Uterus (tissue), 4 donors: ENCODE data around the gene S100A8. TPM values are rescaled to one million over a fixed set of nuclear protein-coding genes. Genes with fewer than 3 reads are reported as not detected.

Experiments used
- DNase-seq, 2 donors: peaks; one replicate each; pipeline ENCODE4 v3.0.0-alpha.2; 2019 to 2020
- H3K27ac ChIP-seq, 2 donors: fragments of 200-600 bp; sonication (generic); 1 replicate in 1 of 2; 2 replicates in 1 of 2; pipeline ENCODE4 v1.5.1; 2016 to 2018
- H3K27me3 ChIP-seq, 2 donors: fragments of 200-600 bp; sonication (generic); one replicate each; pipeline ENCODE4 v1.5.1; 2018 to 2019; ENCODE audit warnings: control low read depth in 1 of 2
- H3K36me3 ChIP-seq, 2 donors: fragments of 200-600 bp; sonication (generic); one replicate each; pipeline ENCODE4 v1.5.1; 2019; ENCODE audit warnings: control low read depth in 1 of 2
- H3K4me1 ChIP-seq, 2 donors: fragments of 200-600 bp; sonication (generic); one replicate each; pipeline ENCODE4 v1.5.1; 2018 to 2019; ENCODE audit warnings: control low read depth in 1 of 2
- H3K4me3 ChIP-seq, 2 donors: fragments of 200-600 bp; sonication (generic); 1 replicate in 1 of 2; 2 replicates in 1 of 2; pipeline ENCODE4 v1.5.1; 2018 to 2019; ENCODE audit warnings: mild to moderate bottlenecking in 1 of 2
- H3K9me3 ChIP-seq, 2 donors: fragments of 200-600 bp; sonication (generic); one replicate each; pipeline ENCODE4 v1.5.1; 2019; ENCODE audit warnings: control low read depth in 1 of 2
- POLR2A ChIP-seq, 2 donors: fragments of 450-650 bp; IDR thresholded peaks; one replicate each; pipeline ENCODE4 v1.6.1; 2016; ENCODE audit warnings: antibody characterized with exemption in 2 of 2, mild to moderate bottlenecking in 1 of 2, moderate library complexity in 1 of 2
- intact Hi-C: fragments of 100-400 bp; cut with DNase I; formaldehyde crosslinking; loops from one replicate; pipeline ENCODE4 v1.15.1; 2023; ENCODE audit warnings: low total_unique reads
- total RNA-seq, 4 donors: library from RNA; depleted of rRNA in 3 of 4; stranded (reverse); fragments of >200 nt in 3 of 4; gene quantifications; one replicate each; pipeline versions ENCODE4 v1.1.0 to v1.2.4, GENCODE V29; 2014 to 2023
- TF ChIP-seq, protein P1 (sequence below), 4 experiments: fragments of 200-600 bp in 2 of 4; fragments of 450-650 bp in 2 of 4; sonication (generic) in 2 of 4; IDR thresholded peaks; one replicate each; pipeline ENCODE4 v1.5.1; 2016 to 2019; ENCODE audit warnings: antibody characterized with exemption in 4 of 4, mild to moderate bottlenecking in 2 of 4, moderate library complexity in 1 of 4
- donor health status: DM: yes; HTN: yes; CAD: no.

The S100A8 gene
- total RNA-seq, 4 donors from 2014 or later, result 5.4 to 25.2 (median 24.7) TPM; not detected in 1

DNA sequence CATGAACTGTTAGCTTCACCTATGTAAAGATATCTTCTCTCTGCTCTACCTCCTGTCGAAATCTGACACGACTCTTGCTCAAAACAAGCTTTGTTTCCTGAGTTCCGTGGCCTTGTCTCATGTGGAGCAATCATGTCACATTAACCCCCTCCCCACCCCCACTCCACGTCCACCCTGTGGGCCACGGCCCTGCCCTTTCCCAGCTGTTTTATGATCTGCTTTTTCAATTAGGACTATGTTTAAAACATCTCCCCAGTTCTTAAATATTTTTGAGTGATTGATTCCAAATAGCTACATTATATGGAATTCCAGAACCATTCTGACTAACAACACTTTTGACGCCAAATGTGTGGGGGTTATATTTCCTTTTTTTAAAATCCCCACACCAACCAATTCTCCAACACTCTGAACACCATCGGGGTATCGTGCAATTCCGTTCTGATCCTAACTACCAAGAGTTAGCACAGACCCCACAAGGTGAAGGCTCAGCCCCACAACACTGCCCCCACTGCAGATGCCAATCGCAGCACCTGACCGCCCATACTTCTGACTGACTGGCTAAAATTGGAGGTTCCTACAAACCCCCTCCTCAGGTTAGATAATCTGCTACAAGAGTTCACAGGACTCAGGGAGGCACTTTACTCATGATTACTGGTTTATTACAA is 12.7 kb upstream of the S100A8 start:
- H3K36me3 ChIP-seq, result no peaks in the 10 kb centered on the region
- no peak overlapping the region for H3K4me3 ChIP-seq
- no peaks in the 10 kb centered on the region for H3K27me3 ChIP-seq
- no peak for DNase-seq
- intact Hi-C loops, result no loop called here
- TF ChIP-seq, protein P1, sequence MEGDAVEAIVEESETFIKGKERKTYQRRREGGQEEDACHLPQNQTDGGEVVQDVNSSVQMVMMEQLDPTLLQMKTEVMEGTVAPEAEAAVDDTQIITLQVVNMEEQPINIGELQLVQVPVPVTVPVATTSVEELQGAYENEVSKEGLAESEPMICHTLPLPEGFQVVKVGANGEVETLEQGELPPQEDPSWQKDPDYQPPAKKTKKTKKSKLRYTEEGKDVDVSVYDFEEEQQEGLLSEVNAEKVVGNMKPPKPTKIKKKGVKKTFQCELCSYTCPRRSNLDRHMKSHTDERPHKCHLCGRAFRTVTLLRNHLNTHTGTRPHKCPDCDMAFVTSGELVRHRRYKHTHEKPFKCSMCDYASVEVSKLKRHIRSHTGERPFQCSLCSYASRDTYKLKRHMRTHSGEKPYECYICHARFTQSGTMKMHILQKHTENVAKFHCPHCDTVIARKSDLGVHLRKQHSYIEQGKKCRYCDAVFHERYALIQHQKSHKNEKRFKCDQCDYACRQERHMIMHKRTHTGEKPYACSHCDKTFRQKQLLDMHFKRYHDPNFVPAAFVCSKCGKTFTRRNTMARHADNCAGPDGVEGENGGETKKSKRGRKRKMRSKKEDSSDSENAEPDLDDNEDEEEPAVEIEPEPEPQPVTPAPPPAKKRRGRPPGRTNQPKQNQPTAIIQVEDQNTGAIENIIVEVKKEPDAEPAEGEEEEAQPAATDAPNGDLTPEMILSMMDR (IDR thresholded peaks at IDR 0.05), result no peak
- no peak for TF ChIP-seq POLR2A (IDR thresholded peaks at IDR 0.05)
- no peaks in the 10 kb centered on the region for H3K4me1 ChIP-seq
- H3K27ac ChIP-seq, result no peak overlapping the region
- H3K9me3 ChIP-seq, result no peaks in the 10 kb centered on the region

DNA sequence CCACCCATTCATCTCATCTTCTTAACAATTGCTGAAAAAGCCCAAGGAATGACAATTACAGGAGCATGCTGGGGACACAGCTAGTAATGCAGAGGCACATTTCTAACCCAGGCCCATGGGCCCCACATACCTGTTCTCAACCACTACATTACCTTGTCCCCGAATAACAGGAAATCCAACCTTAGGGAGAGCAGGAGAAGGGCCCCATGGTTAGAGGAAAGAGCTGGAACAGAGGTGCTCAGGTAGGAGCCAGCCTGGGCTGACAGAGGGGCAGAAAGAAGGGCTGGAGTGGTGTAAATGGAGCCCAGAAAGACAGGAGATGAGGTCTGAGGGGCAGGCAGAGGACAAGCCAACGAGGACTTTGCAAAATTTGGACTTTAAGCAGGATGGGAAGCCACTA is 11.4 kb upstream of the S100A8 start:
- TF ChIP-seq POLR2A (IDR thresholded peaks at IDR 0.05), result no peak
- Histone ChIP-seq H3K27ac (no peak overlapping the region), H3K4me1 (no peaks in the 10 kb centered on the region), H3K27me3 (no peaks in the 10 kb centered on the region), H3K36me3 (no peaks in the 10 kb centered on the region), H3K9me3 (no peaks in the 10 kb centered on the region), H3K4me3 (no peak overlapping the region)
- DNase-seq, result no peak
- intact Hi-C loops, result no loop called here

DNA sequence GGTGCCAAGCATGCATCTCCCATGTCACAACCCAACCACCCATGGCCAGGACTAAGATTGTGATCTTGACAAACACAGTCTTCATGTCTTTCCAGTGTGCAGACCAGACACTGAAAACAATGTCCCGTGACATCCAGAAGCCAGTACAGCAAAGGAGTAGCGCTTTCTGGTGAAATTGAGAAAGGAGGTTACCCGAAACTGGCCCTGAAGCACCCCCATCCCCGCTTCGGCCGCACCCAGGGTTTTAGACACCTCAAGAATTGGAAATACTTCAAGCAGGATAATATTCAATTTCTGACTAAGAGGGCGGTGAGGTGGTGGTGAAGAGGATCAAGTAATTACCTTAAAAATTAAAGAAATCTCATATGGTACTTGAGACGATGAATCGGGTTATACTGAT is 10.6 kb upstream of the S100A8 start:
- TF ChIP-seq, protein P1 (IDR thresholded peaks at IDR 0.05), result no peak
- TF ChIP-seq POLR2A (IDR thresholded peaks at IDR 0.05), result no peak
- intact Hi-C loops, result no loop called here
- DNase-seq, result no peak
- Histone ChIP-seq H3K27me3 (no peaks in the 10 kb centered on the region), H3K9me3 (no peaks in the 10 kb centered on the region), H3K27ac (no peak overlapping the region), H3K4me1 (no peaks in the 10 kb centered on the region), H3K36me3 (no peaks in the 10 kb centered on the region), H3K4me3 (no peak overlapping the region)

DNA sequence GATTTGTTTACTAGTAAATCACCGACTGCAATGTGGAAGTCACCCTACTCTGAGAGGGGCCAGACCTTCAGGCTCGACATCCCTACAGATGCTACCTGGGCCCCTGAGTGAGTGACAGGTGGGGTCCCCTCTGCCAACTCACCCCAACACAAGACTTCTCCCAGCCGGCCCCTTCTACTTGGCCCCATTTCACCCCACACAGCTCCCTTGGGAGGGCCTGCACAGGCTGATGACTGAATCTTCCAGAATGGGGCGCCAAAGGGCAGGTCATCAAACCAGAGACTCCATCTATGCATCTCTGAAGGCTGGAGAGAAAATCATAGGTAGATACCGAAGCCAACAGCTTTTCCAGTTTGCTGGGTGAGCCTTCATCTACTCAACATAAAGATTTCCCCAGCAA is 9.4 kb upstream of the S100A8 start:
- Histone ChIP-seq H3K4me1 (no peaks in the 10 kb centered on the region), H3K27me3 (no peaks in the 10 kb centered on the region), H3K9me3 (no peaks in the 10 kb centered on the region), H3K36me3 (no peaks in the 10 kb centered on the region), H3K27ac (no peak overlapping the region), H3K4me3 (no peak overlapping the region)
- DNase-seq, result no peak
- intact Hi-C loops, result no loop called here
- no peak for TF ChIP-seq POLR2A (IDR thresholded peaks at IDR 0.05)
- TF ChIP-seq, protein P1 (IDR thresholded peaks at IDR 0.05), result no peak

DNA sequence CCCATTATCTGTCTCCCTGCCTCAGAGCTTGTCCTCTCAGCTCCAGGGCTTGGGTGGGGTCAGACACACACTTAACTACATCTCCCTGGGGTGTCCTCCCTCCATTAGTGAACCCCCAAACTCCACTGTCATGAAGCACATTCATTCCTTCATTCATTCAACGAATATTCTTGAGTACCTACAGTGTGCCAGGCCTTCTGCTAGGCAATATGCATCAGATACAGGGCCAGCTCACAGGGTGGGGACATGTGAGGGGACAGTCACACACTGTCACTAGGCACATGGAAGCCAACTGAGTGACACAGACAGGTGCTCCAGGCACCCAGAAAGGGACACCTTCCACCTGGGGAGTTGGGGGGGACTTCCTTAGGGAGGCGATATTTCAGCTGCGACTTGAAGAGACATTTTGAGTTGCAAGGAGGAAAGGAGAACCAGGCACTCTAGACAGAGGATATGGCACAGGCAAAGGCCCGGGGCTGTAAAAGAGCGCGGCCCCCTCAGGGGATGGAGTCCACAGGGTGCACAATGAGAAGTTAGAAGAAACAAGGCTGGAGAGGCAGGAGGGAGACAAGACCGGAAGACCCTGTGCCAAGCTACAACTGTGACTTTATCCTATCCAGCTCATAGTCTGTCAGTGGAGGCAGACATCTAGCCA is 8.7 kb upstream of the S100A8 start:
- H3K27ac ChIP-seq, result no peak overlapping the region
- no peak overlapping the region for H3K4me3 ChIP-seq
- H3K4me1 ChIP-seq, result no peaks in the 10 kb centered on the region
- no peaks in the 10 kb centered on the region for H3K27me3 ChIP-seq
- no peaks in the 10 kb centered on the region for H3K36me3 ChIP-seq
- no peak for DNase-seq
- intact Hi-C loops, result no loop called here
- TF ChIP-seq, protein P1 (IDR thresholded peaks at IDR 0.05), result no peak
- no peak for TF ChIP-seq POLR2A (IDR thresholded peaks at IDR 0.05)
- no peaks in the 10 kb centered on the region for H3K9me3 ChIP-seq
